ENCODE results near the gene MYH10.

- TF ChIP-seq CTCF (IDR thresholded peaks at IDR 0.05; ENCODE audit: low read depth, low read length, missing input control) (no peak), RXRA (IDR thresholded peaks at IDR 0.05) (no peak), EGR1 (IDR thresholded peaks at IDR 0.05; ENCODE audit: low read depth in 2 of 2) (no peak), TAF1 (conservative IDR thresholded peaks at IDR 0.05) (no peak)
Observed at GRCh38 chr17:8631554-8631877, 991 bp upstream of the MYH10 start.

Measured in liver (tissue), 3 donors.